ENCODE results near the gene ADAM15.

Gene ADAM15, protein sequence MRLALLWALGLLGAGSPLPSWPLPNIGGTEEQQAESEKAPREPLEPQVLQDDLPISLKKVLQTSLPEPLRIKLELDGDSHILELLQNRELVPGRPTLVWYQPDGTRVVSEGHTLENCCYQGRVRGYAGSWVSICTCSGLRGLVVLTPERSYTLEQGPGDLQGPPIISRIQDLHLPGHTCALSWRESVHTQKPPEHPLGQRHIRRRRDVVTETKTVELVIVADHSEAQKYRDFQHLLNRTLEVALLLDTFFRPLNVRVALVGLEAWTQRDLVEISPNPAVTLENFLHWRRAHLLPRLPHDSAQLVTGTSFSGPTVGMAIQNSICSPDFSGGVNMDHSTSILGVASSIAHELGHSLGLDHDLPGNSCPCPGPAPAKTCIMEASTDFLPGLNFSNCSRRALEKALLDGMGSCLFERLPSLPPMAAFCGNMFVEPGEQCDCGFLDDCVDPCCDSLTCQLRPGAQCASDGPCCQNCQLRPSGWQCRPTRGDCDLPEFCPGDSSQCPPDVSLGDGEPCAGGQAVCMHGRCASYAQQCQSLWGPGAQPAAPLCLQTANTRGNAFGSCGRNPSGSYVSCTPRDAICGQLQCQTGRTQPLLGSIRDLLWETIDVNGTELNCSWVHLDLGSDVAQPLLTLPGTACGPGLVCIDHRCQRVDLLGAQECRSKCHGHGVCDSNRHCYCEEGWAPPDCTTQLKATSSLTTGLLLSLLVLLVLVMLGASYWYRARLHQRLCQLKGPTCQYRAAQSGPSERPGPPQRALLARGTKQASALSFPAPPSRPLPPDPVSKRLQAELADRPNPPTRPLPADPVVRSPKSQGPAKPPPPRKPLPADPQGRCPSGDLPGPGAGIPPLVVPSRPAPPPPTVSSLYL

DNA sequence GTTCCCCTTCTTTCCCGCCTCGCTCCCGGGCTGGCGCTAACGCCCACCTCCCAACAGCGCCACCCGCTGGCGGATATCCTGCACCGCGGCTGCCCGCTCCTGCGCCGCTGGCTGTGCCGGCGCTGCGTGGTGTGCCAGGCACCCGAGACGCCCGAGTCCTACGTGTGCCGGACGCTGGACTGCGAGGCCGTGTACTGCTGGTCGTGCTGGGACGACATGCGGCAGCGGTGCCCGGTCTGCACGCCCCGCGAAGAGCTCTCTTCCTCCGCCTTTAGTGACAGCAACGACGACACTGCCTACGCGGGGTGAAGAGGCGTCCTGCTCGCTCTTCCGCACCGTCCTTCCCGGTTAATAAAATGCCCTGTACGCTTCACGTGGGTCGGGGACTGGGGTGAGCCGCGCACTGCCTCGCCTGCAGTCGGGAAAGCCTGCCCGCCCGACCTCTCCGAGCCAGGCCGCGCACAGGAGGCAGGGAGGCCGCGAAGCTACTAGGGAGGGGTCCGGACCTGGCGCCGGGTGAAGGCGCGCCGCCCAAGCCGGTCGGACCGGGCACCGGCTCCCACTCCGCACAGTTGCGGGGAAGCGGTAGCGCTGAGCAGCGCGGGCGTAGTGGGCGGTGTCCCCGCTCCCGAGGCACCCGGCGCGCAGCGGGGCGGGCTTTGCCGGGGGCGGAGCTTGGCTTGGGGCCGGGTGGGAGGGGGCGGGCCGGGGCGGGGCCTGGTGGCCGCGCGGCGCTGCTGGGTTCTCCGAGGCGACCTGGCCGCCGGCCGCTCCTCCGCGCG, at the start of gene ADAM15:
TSS of gene ADAM15 (plus strand) at position 757 of the 782 bp plus-strand sequence. CDS start 71 bp downstream, outside the sequence.
- peak; percentile 86 for DNase-seq

DNA sequence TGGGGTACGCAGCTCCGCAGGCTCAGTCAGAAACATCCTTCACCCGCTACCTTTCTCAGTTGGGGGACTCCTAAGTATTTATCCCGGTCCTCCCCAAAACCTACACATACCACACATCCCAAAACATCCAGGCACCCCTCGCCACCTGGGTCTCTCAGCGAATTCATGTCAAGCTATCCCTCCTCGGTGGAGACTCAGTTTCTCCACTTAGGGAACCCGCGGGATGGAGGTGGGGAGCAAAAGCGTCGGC, 49.8 kb upstream of the ADAM15 start:
- no peak for DNase-seq

GRCh38 chr1:155001675-155002463, 49.2 kb upstream of the ADAM15 start:
- DNase-seq, result peak; percentile 98

- DNase-seq, result no peak
Observed at GRCh38 chr1:155002464-155003226, 48.5 kb upstream of the ADAM15 start, which contains the start of gene ZBTB7B. ZBTB7B (plus strand) TSS chr1:155002802; CDS start chr1:155014661, 11,859 bp downstream.

- DNase-seq, result no peak
Observed at GRCh38 chr1:155003227-155003765, 47.8 kb upstream of the ADAM15 start.

DNA sequence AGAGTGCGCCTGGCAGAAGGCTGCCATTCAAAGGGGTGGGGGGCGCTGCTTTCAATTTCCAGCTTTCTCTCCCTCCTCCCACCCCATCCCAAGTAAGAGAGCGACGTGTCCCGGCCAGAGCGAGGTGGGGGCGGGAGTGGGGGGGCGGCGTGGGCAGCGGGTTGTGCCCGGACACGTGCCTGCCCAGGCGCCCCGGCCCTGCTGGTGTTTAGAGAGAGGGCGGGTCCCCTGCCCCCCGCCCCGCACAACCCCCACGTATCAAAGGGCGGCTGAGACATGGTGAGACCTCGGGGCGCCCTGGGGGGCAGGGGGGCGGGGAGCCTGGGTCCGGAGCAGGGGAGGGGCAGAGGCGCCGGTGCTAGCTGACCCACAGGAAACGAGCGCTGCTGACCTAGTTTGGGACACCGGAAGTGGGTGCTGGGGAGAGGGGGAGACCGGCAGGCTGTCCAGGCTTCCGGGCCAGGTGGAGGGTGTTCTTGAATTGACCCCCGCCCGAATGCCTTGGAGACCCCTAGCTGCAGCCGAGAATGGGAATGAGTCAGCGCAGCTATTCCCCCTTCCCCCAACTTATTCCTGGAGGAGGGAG, 47.3 kb upstream of the ADAM15 start:
- no peak for DNase-seq

- DNase-seq, result no peak
Observed at GRCh38 chr1:155004352-155005075, 46.6 kb upstream of the ADAM15 start.

GRCh38 chr1:155005076-155006011, 45.8 kb upstream of the ADAM15 start:
- peak; percentile 57 for DNase-seq

GRCh38 chr1:155006601-155007101, 44.5 kb upstream of the ADAM15 start:
- DNase-seq, result peak; percentile 66

DNA sequence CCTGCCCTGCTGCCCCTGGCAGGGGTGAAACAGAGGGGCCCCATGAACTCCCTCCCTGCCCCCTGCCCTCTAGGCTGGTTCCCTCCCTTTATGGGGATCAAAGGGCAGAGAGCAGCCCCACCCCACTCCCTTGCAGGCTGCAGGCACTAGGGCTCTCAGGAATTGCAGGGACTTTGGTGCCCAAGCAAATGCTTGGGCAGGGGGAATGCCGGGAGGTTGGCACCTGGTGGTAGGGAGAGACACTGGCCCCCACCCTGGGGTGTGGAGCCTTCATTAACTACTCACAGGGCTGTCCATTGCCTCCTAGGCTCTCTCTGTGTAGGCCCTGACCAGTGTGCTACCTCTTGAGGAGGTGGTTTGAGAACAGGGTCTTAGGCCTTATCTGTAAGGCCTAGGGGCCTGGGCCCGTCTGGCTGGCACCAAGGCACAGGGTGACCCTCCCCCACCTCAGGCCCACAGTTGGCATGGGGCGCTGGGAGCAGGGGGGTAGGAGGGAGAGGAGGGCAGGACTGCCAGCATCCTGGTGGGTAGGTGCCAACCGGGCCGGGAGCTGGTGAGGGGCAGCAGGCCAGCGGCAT, 43.8 kb upstream of the ADAM15 start:
- no peak for DNase-seq

DNA sequence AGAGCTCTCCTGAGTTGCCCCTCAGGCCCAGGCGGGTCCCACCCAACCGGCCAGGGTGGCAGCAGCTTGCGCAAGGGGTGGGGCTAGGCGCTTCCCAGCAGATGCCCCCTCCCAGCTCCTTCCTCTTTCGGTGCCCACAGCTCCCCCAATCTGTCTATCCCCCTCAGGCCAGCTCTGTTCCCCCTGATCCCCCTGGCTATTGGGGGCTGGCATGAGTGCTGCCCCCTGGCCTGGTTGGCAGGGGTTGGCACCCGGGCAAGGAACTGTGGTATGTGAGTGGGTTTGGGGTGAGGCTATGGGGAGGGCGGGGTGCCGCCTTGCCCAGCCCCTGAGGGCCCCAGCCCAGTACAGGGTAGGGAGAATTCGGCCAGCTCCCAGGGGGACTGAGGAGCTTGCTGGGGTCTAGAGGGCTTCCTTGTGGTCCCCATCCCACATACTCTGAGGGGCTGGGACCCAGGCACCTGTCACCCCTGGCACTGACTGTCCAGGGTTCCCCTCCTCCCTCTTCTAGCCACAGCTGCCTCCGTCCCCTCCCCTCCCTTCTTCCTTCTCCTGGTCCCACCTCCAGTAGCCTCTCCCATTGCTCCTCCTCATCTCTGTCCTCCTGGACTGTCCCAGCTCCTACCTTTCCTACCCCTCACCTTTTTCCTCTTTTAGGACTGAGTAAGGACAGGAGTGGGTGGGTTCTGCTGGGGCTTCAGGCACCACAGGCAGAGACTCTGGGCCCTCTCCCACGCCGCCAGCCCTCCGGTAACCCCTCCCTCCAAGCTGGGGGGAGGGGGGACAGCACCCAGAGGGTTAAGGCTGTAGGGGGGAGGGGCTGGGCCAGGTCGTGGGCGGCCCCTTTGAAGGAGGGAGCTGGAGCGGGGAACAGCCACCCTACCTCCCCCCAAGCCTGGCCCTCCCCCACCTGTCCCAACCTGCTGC, 42.8 kb upstream of the ADAM15 start:
- DNase-seq, result no peak

- DNase-seq, result no peak
Observed at GRCh38 chr1:155009221-155009711, 41.9 kb upstream of the ADAM15 start.

DNA sequence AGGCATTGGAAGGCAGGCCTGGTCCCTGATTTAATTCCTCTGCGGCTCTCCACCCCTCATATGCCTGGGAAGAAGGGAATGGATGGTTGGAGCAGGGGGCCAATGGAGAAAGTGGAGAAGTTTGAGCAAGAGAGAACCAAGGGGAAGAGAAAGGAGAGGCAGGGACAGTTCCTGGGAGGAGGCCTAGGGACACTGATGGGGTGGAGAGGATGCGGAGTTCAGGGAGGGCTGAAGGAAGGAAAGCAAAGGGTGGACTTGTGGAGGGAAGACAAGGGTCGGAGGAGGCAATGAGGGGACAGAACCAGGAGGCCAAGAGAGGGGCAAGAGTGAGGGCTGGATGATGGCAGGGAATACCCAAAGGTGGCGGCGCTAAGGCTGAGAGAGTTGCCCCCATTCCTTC, 41.4 kb upstream of the ADAM15 start:
- no peak for DNase-seq

GRCh38 chr1:155010211-155010918, 40.8 kb upstream of the ADAM15 start:
- no peak for DNase-seq

DNA sequence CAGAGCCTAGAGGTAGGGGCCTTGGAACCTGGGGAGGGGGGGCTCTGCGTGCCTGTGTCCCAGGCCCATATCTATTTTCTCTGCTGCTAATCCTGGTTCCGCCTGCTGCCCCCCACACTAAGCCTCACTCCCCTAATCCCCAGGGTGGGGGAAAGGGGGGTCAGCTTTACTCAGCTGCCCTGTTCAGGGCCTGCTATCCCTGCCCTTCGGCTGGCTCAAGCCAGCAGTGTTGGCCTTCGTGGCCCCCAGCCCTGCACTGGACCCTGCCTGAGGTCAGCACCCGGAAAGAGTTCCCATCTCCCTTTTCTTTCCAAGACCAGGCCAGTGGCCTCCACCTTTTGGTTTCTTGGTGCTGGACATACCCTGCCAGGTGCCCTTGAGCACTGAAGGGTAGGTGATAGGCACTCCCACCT, 40.1 kb upstream of the ADAM15 start:
- no peak for DNase-seq

GRCh38 chr1:155011437-155012025, 39.6 kb upstream of the ADAM15 start:
- no peak for DNase-seq
